Renal cortex interstitium (tissue), 11 donors: ENCODE measurements around the gene NCSTN. TPM values are rescaled to one million over a fixed set of nuclear protein-coding genes. Genes with fewer than 3 reads are reported as not detected.
"Not testable (repeated sequence)": the region's sequence is repeated elsewhere in the genome, so short reads cannot be mapped to it uniquely, and the experiment has no call there.

Source experiments
- DNase-seq, 11 donors: peaks; one replicate each; pipeline ENCODE4 v3.0.0-alpha.2; 2013; ENCODE audit warnings: low read depth in 9 of 11, low spot score in 4 of 11; ENCODE audit errors: extremely low read depth in 1 of 11
- polyA plus RNA-seq, 3 donors: library from polyadenylated mRNA; unstranded; fragments of 120-200 nt; gene quantifications; one replicate each; pipeline ENCODE4 v1.2.1, GENCODE V29; 2013; ENCODE audit not compliant: insufficient read length in 3 of 3

The NCSTN gene
- polyA plus RNA-seq, 3 donors: 150 to 170 (median 150) TPM

- DNase-seq: no peak
Observed at GRCh38 chr1:160363951-160364735, 21.0 kb downstream of the NCSTN start.

- DNase-seq: no peak
Observed at GRCh38 chr1:160365325-160365724, 22.1 kb downstream of the NCSTN start.

DNA sequence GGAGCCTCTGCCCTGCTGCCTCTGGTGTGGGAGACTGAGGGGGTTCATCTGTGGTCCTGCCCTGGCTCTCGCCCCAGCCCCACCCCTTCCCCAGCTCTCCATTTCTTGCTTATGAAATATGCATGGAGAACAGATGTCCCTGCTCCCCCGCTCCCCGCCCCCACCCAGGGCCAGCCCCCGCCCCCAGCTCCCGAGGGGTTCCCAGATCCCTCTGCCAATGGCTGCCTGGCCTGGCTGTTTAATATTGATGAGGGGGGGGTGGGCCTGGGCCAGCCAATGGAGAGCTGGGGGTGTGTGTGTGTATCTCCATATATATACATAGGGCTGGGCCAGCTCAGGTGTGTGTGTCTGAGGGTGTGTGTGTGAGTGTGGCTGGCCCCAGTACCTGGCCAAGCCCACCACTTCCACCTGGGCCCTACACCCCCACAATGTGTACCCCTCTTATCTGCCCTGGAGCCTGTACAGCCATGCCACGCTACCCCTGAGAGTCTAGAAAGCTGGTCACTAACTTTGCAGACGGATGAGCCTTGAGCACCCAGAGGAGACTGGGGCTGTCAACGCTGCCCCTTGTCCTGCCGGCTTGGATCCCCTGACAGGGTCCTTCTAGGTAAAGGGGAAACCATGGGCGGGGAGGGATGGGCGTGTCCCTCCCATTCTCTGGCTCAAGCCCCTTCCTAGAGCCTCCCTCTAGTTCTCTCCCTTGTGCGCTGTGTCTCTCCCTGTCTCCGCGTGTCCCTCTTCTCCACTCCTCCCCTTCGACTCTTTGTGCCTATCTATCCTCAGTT, 23.7 kb downstream of the NCSTN start, which contains the start of gene NHLH1:
TSS of gene NHLH1 (plus strand) at position 341 of the 785 bp plus-strand sequence. CDS start 3,661 bp downstream, outside the sequence.
- no peak for DNase-seq

DNA sequence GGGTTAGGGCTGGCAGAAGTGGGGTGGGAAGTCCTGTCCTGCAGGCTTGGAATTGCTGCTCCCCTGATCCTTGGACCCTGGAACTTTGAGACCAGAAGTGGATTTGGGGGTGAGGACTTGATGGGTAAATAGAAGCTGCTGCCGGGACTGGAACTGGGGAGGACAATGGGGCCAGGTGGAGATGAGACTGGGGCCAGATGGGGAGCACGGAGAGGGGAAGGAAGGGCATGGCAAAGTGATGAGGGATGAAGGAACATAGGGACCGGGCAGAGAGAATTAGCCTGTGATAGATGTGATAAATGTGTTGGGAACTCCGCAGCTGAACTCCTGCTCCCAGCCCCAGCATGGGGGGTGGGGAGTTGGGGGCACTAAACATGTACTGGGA, 24.3 kb downstream of the NCSTN start:
- no peak for DNase-seq

GRCh38 chr1:160367934-160368923, 25.0 kb downstream of the NCSTN start:
- DNase-seq: no peak

GRCh38 chr1:160369087-160369486, 25.9 kb downstream of the NCSTN start:
- DNase-seq: no peak

DNA sequence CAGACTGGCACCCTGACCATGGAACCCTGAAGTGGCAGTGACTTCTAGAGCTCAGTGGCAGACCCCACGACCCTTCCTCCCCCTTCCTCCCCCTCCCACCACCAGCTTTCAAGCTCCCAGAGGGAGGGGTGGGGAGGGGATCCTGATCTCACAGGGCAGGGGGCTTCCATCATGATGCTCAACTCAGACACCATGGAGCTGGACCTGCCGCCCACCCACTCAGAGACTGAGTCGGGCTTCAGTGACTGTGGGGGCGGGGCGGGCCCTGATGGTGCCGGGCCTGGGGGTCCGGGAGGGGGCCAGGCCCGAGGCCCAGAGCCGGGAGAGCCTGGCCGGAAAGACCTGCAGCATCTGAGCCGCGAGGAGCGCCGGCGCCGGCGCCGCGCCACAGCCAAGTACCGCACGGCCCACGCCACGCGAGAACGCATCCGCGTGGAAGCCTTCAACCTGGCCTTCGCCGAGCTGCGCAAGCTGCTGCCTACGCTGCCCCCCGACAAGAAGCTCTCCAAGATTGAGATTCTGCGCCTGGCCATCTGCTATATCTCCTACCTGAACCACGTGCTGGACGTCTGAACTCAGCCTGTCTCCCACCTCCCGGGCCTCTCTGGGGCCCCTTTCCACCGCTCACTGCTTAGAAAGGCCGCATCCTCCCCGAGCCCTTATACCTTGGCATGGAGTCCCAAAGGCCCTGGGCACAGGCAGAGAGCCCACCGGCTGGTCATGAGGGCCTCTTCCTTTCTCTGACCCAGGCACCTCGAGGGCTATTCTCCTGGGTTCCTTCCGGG, 27.6 kb downstream of the NCSTN start:
- DNase-seq: no peak

DNA sequence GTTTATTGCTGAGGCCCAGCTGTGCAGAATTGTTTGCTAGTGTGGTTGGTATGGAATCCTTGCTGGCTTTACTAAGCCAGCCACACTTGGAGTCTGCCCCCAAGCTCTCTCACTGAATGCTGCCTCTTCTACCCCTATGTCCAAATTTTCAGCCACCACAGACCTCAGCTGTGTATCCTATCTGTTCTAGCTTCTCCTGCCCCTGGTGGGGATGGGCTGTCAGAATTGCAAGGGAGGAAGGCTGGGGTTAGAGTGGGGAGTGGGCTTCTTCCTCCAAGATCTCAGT, 28.1 kb downstream of the NCSTN start:
- DNase-seq: no peak

- DNase-seq: no peak
Observed at GRCh38 chr1:160371756-160372155, 28.6 kb downstream of the NCSTN start.

DNA sequence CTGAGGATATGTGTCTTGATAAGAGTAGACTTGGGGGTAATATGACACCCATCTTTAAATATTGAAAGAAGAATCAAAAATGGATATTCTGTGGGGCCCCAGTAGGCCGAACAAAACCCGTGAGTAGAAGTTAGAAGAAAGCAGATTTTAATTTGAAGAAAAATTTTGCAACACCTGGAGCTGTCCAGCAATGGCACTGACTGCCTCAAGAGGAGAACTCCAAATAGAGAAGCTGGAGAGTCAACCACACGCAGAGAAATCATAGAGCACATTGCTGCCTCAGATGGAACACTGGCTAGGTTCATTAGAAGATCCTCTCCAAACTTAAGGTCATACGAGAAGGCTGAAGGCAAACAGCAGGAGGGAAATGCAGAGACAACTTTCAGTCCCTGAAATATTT, 30.5 kb downstream of the NCSTN start:
- no peak for DNase-seq

DNA sequence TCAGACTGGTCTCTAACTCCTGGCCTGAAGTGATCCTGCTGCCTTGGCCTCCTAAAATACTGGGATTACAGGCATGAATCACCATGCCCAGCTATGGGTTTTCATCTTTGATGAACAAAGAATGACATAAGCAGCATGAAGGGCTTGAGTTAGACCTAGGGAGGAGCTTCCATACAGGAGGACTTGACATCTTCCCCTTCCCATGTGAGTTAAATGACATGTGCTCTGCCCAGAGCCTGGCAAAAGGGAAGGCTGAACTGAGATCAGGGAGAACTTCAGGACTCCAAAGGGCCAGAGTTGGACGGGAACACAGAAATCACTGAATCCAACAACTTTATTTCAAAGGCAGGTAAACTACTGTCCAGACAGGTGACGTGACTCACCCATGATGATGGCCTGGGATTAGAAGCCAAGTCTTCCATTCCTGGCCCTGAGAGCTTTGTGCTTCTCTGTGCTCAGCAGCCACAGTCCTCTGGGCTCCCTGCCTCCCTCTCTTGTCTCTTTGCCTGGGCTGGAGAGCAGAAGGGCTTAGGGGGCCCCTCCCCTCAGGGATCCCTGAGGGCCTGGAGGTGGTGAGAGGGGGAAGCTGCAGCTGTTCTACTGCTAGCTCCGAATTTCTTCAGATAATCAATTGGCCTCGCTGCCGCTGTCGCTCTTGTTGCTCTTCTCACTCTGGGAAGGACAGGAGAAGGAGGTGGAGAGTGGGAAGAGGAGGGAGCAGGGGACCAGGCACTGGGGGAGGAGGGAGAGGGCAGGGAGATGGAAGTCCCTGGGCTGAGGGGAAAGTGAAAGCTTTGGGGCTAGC, 31.3 kb downstream of the NCSTN start:
- DNase-seq: no peak

GRCh38 chr1:160375788-160376524, 32.8 kb downstream of the NCSTN start:
- DNase-seq: no peak

- peak in 10 of 11 donors; percentile 21 to 63 (median 47) for DNase-seq
Observed at GRCh38 chr1:160376525-160377131, 33.4 kb downstream of the NCSTN start.

GRCh38 chr1:160377585-160378206, 34.5 kb downstream of the NCSTN start:
- no peak for DNase-seq

- not testable (repeated sequence) for DNase-seq
Observed at GRCh38 chr1:160384812-160385211, 41.6 kb downstream of the NCSTN start.

- DNase-seq: not testable (repeated sequence)
Observed at GRCh38 chr1:160388406-160388805, 45.2 kb downstream of the NCSTN start.
